GM12891 (cell line): Measurements from ENCODE around the gene ELOVL6.

Source experiments
- PAX5 ChIP-seq: IDR thresholded peaks from 2 replicates; pipeline ENCODE4 v1.6.1; 2011; ENCODE audit warnings: low read length, moderate library complexity, mild to moderate bottlenecking; ENCODE audit not compliant: insufficient read depth, severe bottlenecking
- POLR2A ChIP-seq: IDR thresholded peaks from 2 replicates; pipeline ENCODE4 v1.6.1; 2011; ENCODE audit warnings: low read depth, low read length, control low read depth
- POLR2AphosphoS5 ChIP-seq: IDR thresholded peaks from 2 replicates; pipeline ENCODE4 v1.6.1; 2011; ENCODE audit warnings: low read depth, low read length, control low read depth
- POU2F2 ChIP-seq: IDR thresholded peaks from 2 replicates; pipeline ENCODE4 v1.6.1; 2011; ENCODE audit warnings: low read depth, mild to moderate bottlenecking, control low read depth, low read length, moderate library complexity
- TAF1 ChIP-seq: IDR thresholded peaks from 2 replicates; pipeline ENCODE4 v1.6.1; 2011; ENCODE audit warnings: low read depth, low read length, control low read depth

- no peak for TF ChIP-seq POLR2A
- TF ChIP-seq POLR2AphosphoS5, result no peak
- no peak for TF ChIP-seq PAX5
- no peak for TF ChIP-seq TAF1
- TF ChIP-seq POU2F2, result no peak
These were observed 90.0 kb downstream of the ELOVL6 start for GRCh38 chr4:110108422-110108821.
